Activated T-helper 1 cell treated with anti-CD3 and anti-CD28 coated beads, Interleukin-12 subunit alpha, Interleukin-12 subunit beta, Interleukin-2, Interleukin-4 antibody, amounts not matched to agents 30 ng/mL and 10 ng/mL and 1 ng/mL, durations not matched to agents 14 hours and 24 hours and 36 hours (primary cell): Measurements from ENCODE around the gene CTNNAL1. TPM values are rescaled to one million over a fixed set of nuclear protein-coding genes. Genes with fewer than 3 reads are reported as not detected.

Source experiments
- DNase-seq: peaks from one replicate; pipeline ENCODE4 v3.0.0; 2021; ENCODE audit warnings: low spot score
- H3K27ac Mint-ChIP-seq: one replicate; pipeline ENCODE4 v1.8.0; 2021; ENCODE audit warnings: mild to moderate bottlenecking, mixed read lengths
- H3K27me3 Mint-ChIP-seq: one replicate; pipeline ENCODE4 v1.8.0; 2022; ENCODE audit warnings: mild to moderate bottlenecking, moderate library complexity, mixed read lengths; ENCODE audit not compliant: insufficient read depth
- H3K36me3 Mint-ChIP-seq: one replicate; pipeline ENCODE4 v1.8.0; 2021; ENCODE audit warnings: low read depth, mixed read lengths
- H3K4me1 Mint-ChIP-seq: one replicate; pipeline ENCODE4 v1.8.0; 2021; ENCODE audit warnings: low read depth, mixed read lengths
- H3K4me3 Mint-ChIP-seq: one replicate; pipeline ENCODE4 v1.8.0; 2021; ENCODE audit warnings: mild to moderate bottlenecking, moderate library complexity, mixed read lengths
- H3K9me3 Mint-ChIP-seq: one replicate; pipeline ENCODE4 v1.8.0; 2021; ENCODE audit warnings: mixed read lengths
- intact Hi-C: fragments of 100-400 bp; cut with micrococcal nuclease; formaldehyde crosslinking; loops from one replicate; pipeline ENCODE4 v1.15.1; 2024
- total RNA-seq: library from RNA; stranded (reverse); gene quantifications from 2 replicates; pipeline ENCODE4 v1.2.3, GENCODE V29; 2022

The CTNNAL1 gene
- total RNA-seq, 1 donor from 2014 or later: 25.1 TPM

GRCh38 chr9:109039539-109039938 lies 26.2 kb upstream of the CTNNAL1 start:
- intact Hi-C loops: no loop called here
- Mint-ChIP-seq H3K27me3 (no peaks in the 10 kb centered on the region), H3K36me3 (peaks cover 30% of the 10 kb centered on the region), H3K27ac (no peak overlapping the region), H3K9me3 (no peaks in the 10 kb centered on the region), H3K4me1 (no peaks in the 10 kb centered on the region), H3K4me3 (no peak overlapping the region)
- no peak for DNase-seq

GRCh38 chr9:109037946-109038715 lies 24.8 kb upstream of the CTNNAL1 start:
- DNase-seq: no peak
- Mint-ChIP-seq H3K9me3 (no peaks in the 10 kb centered on the region), H3K27me3 (no peaks in the 10 kb centered on the region), H3K36me3 (peaks cover 32% of the 10 kb centered on the region), H3K4me1 (no peaks in the 10 kb centered on the region), H3K27ac (no peak overlapping the region), H3K4me3 (no peak overlapping the region)
- intact Hi-C loops: no loop called here

- Mint-ChIP-seq H3K36me3 (peaks cover 30% of the 10 kb centered on the region), H3K9me3 (no peaks in the 10 kb centered on the region), H3K27ac (no peak overlapping the region)
Observed at GRCh38 chr9:109036744-109037680, 23.7 kb upstream of the CTNNAL1 start.

GRCh38 chr9:109035684-109036423 lies 22.6 kb upstream of the CTNNAL1 start:
- H3K27ac Mint-ChIP-seq: no peak overlapping the region
- no peaks in the 10 kb centered on the region for H3K4me1 Mint-ChIP-seq
- H3K4me3 Mint-ChIP-seq: no peak overlapping the region
- intact Hi-C loops: no loop called here
- DNase-seq: no peak
- H3K9me3 Mint-ChIP-seq: no peaks in the 10 kb centered on the region
- no peaks in the 10 kb centered on the region for H3K27me3 Mint-ChIP-seq
- H3K36me3 Mint-ChIP-seq: peaks cover 29% of the 10 kb centered on the region

More at GRCh38 chr9:109036744-109037680, 23.7 kb upstream of the CTNNAL1 start:
- no peaks in the 10 kb centered on the region for H3K27me3 Mint-ChIP-seq
- DNase-seq: no peak
- no peak overlapping the region for H3K4me3 Mint-ChIP-seq
- intact Hi-C loops: no loop called here
- no peaks in the 10 kb centered on the region for H3K4me1 Mint-ChIP-seq

GRCh38 chr9:109033941-109034700 lies 20.8 kb upstream of the CTNNAL1 start:
- Mint-ChIP-seq H3K36me3 (peaks cover 27% of the 10 kb centered on the region), H3K4me3 (no peak overlapping the region), H3K27ac (peak overlapping the region; percentile 27)

GRCh38 chr9:109031241-109031640 lies 17.9 kb upstream of the CTNNAL1 start:
- no peak for DNase-seq
- Mint-ChIP-seq H3K36me3 (peaks cover 22% of the 10 kb centered on the region), H3K9me3 (no peaks in the 10 kb centered on the region), H3K4me3 (no peak overlapping the region), H3K4me1 (peaks cover 7% of the 10 kb centered on the region), H3K27ac (no peak overlapping the region), H3K27me3 (no peaks in the 10 kb centered on the region)
- intact Hi-C loops: no loop called here

More at GRCh38 chr9:109033941-109034700, 20.8 kb upstream of the CTNNAL1 start:
- Mint-ChIP-seq H3K27me3 (no peaks in the 10 kb centered on the region), H3K4me1 (no peaks in the 10 kb centered on the region), H3K9me3 (no peaks in the 10 kb centered on the region)
- intact Hi-C loops: no loop called here
- DNase-seq: no peak

GRCh38 chr9:109030426-109030825 lies 17.1 kb upstream of the CTNNAL1 start:
- H3K4me1 Mint-ChIP-seq: peaks cover 7% of the 10 kb centered on the region
- no peak for DNase-seq
- no peaks in the 10 kb centered on the region for H3K27me3 Mint-ChIP-seq
- intact Hi-C loops: no loop called here
- no peak overlapping the region for H3K4me3 Mint-ChIP-seq
- H3K9me3 Mint-ChIP-seq: no peaks in the 10 kb centered on the region
- H3K36me3 Mint-ChIP-seq: peaks cover 18% of the 10 kb centered on the region
- H3K27ac Mint-ChIP-seq: no peak overlapping the region

- H3K4me1 Mint-ChIP-seq: peaks cover 7% of the 10 kb centered on the region
- intact Hi-C loops: no loop called here
- no peaks in the 10 kb centered on the region for H3K9me3 Mint-ChIP-seq
- no peaks in the 10 kb centered on the region for H3K27me3 Mint-ChIP-seq
- H3K4me3 Mint-ChIP-seq: no peak overlapping the region
- DNase-seq: no peak
- peaks cover 13% of the 10 kb centered on the region for H3K36me3 Mint-ChIP-seq
- H3K27ac Mint-ChIP-seq: no peak overlapping the region
Observed at GRCh38 chr9:109028457-109028856, 15.2 kb upstream of the CTNNAL1 start.

GRCh38 chr9:109027176-109027575 lies 13.9 kb upstream of the CTNNAL1 start:
- H3K27ac Mint-ChIP-seq: no peak overlapping the region
- no peak for DNase-seq
- intact Hi-C loops: no loop called here
- H3K4me3 Mint-ChIP-seq: no peak overlapping the region
- no peaks in the 10 kb centered on the region for H3K27me3 Mint-ChIP-seq
- peaks cover 10% of the 10 kb centered on the region for H3K36me3 Mint-ChIP-seq
- H3K4me1 Mint-ChIP-seq: peaks cover 7% of the 10 kb centered on the region
- no peaks in the 10 kb centered on the region for H3K9me3 Mint-ChIP-seq

GRCh38 chr9:109026306-109026705 lies 13.0 kb upstream of the CTNNAL1 start:
- intact Hi-C loops: no loop called here
- no peak overlapping the region for H3K27ac Mint-ChIP-seq

GRCh38 chr9:109022873-109023272 lies 9.6 kb upstream of the CTNNAL1 start:
- Mint-ChIP-seq H3K4me1 (peaks cover 7% of the 10 kb centered on the region), H3K27me3 (no peaks in the 10 kb centered on the region), H3K27ac (no peak overlapping the region), H3K4me3 (no peak overlapping the region), H3K36me3 (peaks cover 19% of the 10 kb centered on the region), H3K9me3 (no peaks in the 10 kb centered on the region)
- intact Hi-C loops: no loop called here
- DNase-seq: no peak

More at GRCh38 chr9:109026306-109026705, 13.0 kb upstream of the CTNNAL1 start:
- Mint-ChIP-seq H3K4me1 (peaks cover 7% of the 10 kb centered on the region), H3K36me3 (peaks cover 7% of the 10 kb centered on the region), H3K9me3 (no peaks in the 10 kb centered on the region), H3K27me3 (no peaks in the 10 kb centered on the region), H3K4me3 (no peak overlapping the region)
- no peak for DNase-seq
